HG03565 (cell line): ENCODE data around the gene ARNT2.

ENCODE experiments used
- ATAC-seq: cut with Tn5 transposase; IDR thresholded peaks from one replicate; pipeline ENCODE4 v1.9.1; 2021; ENCODE audit warnings: mild to moderate bottlenecking, moderate library complexity; ENCODE audit not compliant: unreplicated experiment

ARNT2 gene

GRCh38 chr15:80568876-80569605, 164.9 kb downstream of the ARNT2 start:
- ATAC-seq = no peak

DNA sequence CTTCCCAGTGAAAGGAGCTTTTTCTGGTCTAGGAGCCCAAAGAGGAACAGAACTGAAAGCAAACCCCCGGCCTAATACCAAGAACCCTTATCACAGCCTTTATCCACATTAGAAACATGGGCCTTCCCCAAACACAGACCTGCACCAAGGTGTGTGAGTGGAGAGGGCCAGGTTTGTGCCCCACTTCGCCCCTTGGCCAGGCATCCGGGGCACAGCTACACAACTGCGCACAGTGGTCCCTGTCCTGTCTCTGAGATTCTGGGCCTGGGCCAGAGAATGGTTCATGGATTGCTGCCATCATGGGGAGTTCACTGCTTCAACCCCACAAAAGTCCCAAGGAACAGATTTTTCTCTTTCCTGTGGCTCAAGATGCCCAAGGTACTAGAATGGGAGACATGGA, 165.5 kb downstream of the ARNT2 start:
- ATAC-seq = no peak

DNA sequence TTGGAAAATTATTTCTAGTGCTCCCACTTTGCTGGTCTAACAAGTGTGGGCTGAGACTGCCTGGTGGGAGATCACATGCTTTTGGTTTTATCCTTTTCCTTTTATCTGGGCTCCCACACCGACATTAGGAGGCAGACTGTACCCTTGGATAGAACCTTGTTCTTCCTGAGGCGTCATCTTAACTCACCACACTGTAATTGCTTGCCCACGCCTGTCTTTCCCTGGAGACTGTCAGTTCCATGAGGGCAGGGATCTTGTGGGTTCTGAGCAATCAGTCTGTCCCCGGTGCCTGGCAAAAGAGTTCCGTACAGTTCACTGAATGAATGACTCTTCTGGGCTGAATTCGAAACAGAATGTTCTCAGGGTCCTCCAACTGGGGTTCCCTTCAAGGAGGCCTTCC, 166.4 kb downstream of the ARNT2 start:
- ATAC-seq = no peak

GRCh38 chr15:80572337-80572736, 168.2 kb downstream of the ARNT2 start:
- ATAC-seq = no peak

DNA sequence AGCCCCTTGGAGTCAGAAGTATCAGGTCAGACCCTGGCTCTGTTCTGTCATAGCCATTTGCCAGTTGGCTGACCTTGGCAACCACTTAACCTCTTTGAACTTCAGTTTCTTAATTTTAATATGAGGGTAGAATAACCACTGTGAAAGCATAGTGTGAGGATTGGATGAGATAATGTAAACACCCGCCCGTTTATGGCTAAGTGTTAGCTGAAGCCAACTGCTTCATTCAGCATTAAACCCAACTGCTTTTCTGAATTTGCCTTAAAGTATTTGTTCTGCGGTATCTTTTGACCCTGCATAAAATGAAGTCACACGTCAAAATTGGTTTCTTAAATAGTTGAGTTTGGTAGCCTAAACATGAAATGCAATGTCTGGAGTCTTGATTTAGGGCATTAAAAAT, 169.4 kb downstream of the ARNT2 start:
- no peak for ATAC-seq

GRCh38 chr15:80574590-80574989, 170.4 kb downstream of the ARNT2 start:
- ATAC-seq = no peak

- ATAC-seq = no peak
These were observed 172.4 kb downstream of the ARNT2 start for GRCh38 chr15:80576519-80577090.

DNA sequence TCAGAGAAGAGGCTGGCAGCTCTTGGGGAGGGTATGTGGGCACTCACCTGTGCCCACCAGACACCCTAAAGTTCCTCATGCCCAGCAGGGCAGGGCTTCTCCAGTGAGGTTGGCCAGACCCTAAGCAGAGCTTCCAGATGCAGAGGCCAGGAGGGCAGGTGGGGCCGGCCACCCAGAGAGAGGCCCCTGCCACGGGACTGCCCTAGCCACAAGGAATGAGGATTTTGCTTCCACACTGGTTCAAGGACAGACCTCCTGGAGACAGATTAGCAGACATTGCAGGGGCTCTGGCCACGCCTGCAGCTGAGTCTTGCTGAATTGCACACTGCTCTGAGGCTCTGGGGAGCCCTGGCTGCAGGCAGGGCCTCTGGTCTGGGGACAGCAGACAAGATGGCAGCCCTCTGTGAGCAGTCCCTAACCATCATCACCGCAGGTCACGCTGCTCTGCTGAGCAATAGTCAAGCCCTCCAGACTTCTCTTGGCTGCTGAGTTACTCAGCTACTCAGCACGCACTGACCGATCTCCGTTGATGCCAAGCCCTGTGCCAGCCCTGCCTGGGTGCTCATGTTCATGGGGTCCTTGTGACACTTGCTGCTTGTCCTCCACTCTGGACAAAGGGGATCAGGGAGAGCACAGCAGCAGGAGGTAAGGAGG, 173.5 kb downstream of the ARNT2 start:
- ATAC-seq = no peak

GRCh38 chr15:80578206-80578595, 174.0 kb downstream of the ARNT2 start:
- ATAC-seq = no peak

GRCh38 chr15:80578871-80579270, 174.7 kb downstream of the ARNT2 start:
- ATAC-seq = no peak

- no peak for ATAC-seq
These were observed 175.4 kb downstream of the ARNT2 start for GRCh38 chr15:80579611-80580010.

- no peak for ATAC-seq
These were observed 175.9 kb downstream of the ARNT2 start for GRCh38 chr15:80580106-80580505.

DNA sequence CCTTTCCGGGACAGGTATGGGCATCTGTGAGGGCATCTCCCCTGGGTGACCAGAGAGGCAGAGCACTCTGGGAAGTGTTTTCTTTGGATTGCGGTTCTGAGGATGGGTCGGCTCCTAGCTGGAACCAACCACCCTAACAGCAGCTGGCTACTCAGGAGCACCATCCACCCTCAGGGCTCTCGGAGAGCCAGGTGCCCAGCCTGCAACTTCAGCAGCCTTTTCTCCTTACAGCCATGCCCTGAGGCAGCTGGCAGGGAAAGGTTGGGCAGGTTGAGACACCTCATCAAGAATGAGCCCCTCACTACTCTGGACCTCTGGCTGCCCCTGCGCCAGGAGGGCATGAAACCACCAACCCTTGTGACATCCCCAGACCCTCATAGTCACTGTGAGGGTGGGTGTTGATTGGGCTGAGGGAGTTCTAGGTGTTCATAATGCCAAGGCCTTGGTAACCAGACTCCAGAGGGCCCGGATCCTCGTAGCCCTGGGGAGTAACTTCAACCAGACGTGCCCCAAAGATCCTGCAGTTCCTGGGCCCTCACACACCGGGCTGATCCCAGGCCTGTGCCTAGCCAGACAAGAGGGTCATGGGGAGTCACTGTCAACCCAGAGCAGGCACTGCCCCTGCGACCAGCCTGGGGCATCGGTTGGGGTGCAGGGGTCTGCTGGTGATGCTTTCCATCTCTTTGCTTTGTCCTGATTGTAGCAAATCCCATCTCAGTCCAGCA, 176.5 kb downstream of the ARNT2 start:
- ATAC-seq = no peak

GRCh38 chr15:80581976-80582375, 177.8 kb downstream of the ARNT2 start:
- no peak for ATAC-seq

DNA sequence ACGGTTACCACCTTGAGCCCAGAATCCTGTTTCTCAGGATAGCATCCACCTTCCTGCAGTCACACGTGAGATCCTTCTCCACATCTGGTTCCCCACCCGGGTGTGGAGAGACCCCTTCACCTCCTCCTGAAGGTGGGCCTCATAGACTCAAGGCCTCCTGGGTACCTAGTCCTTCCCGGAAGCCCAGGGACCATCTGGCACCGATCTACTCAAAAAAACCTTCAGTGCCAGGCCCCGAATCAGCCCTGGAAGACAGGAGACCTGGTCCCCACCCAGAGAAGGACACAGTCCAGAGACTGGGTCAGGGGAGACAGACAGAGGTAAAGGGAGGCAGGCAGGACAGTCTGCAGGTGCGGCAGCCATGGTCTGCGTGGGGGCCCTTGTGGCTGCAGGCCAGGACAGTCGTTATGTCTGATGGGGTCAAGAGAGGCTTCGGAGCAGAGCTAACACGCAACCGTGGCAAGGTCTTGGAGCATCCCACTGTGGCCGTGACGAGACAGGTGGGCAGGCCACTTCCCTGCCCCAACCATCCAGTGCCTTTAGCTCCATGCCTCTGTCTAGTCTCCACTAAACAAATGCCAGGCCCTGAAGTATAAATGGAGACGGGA, 178.7 kb downstream of the ARNT2 start:
- ATAC-seq = no peak

DNA sequence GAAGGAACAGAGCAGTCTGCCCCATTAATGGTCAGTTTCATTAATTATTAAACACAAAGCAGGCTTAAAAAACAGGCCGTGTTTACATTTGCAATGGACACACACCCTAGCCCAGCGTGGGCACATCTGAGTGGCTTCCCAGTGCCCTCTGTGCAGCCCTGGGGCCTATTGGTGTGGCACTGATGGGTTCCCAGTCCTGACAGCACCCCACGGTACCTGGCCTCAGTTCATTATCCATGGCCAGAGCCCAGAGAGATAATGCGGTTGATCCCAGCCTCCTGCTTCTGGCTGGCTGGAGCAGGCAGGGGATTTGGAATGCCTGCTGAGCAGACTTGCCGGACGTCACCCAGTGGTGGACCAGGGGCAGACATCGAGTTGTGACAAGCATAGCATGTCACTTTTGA, 180.4 kb downstream of the ARNT2 start:
- ATAC-seq = no peak

GRCh38 chr15:80584973-80585525, 180.9 kb downstream of the ARNT2 start:
- ATAC-seq = no peak

- no peak for ATAC-seq
These were observed 181.4 kb downstream of the ARNT2 start for GRCh38 chr15:80585544-80586018.

GRCh38 chr15:80586161-80586560, 182.0 kb downstream of the ARNT2 start:
- ATAC-seq = no peak

DNA sequence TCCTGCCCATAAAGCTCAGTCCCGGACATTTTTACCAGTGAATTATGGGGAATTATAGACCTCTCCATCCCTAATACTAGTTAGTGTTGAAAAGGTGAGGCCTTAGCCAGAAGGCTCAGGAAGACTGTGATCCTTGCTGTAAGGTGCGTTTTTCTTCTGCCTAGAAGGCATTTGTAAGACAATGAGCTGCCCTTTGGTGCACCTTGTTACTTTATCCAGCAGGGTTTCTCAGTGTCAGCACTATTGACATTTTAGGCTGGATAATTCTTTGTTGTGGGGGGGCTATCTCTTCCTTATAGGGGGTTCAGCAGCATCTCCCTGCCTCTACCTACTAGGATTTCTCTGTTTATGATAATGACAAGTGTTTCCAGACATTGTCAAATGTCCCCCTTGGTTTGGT, 182.8 kb downstream of the ARNT2 start:
- no peak for ATAC-seq
